ENCODE data around the gene NR2E1.

Gene NR2E1

GRCh38 chr6:108123946-108124345 is 41.9 kb upstream of the NR2E1 start:
- Histone ChIP-seq H3K9me2 (replicated peaks; ENCODE audit: control insufficient read depth, low read length) (no peaks in the 10 kb centered on the region), H3K27me3 (ENCODE audit: control insufficient read depth, low read length) (peaks cover 78% of the 10 kb centered on the region), H3K27ac (ENCODE audit: low read depth, low read length) (no peak overlapping the region), H4K20me1 (ENCODE audit: control insufficient read depth, insufficient read depth, low read depth, low read length) (no peaks in the 10 kb centered on the region), H3K36me3 (ENCODE audit: control insufficient read depth, low read length) (no peaks in the 10 kb centered on the region), H3K4me1 (ENCODE audit: control insufficient read depth, low read length) (peaks cover under 1% of the 10 kb centered on the region), H3K4me3 (ENCODE audit: low read length) (no peak overlapping the region), H3F3A (ENCODE audit: control insufficient read depth, insufficient read depth) (no peaks in the 10 kb centered on the region), H3K79me2 (ENCODE audit: control insufficient read depth, low read length) (no peaks in the 10 kb centered on the region), H3K9me3 (ENCODE audit: control insufficient read depth, insufficient read depth, low read length) (no peaks in the 10 kb centered on the region), H3K4me2 (ENCODE audit: low read length) (no peak overlapping the region)
- TF ChIP-seq EZH2phosphoT487 (IDR thresholded peaks at IDR 0.05; ENCODE audit: borderline replicate concordance, low read length) (no peak), CTCF (IDR thresholded peaks at IDR 0.05; ENCODE audit: low read depth, low read length, poor library complexity, severe bottlenecking) (no peak)

GRCh38 chr6:108127056-108127455 is 38.8 kb upstream of the NR2E1 start:
- Histone ChIP-seq H3K36me3 (ENCODE audit: control insufficient read depth, low read length) (no peaks in the 10 kb centered on the region), H4K20me1 (ENCODE audit: control insufficient read depth, insufficient read depth, low read depth, low read length) (no peaks in the 10 kb centered on the region), H3K4me2 (ENCODE audit: low read length) (no peak overlapping the region), H3K9me3 (ENCODE audit: control insufficient read depth, insufficient read depth, low read length) (no peaks in the 10 kb centered on the region), H3K79me2 (ENCODE audit: control insufficient read depth, low read length) (no peaks in the 10 kb centered on the region), H3K9me2 (replicated peaks; ENCODE audit: control insufficient read depth, low read length) (no peaks in the 10 kb centered on the region), H3F3A (ENCODE audit: control insufficient read depth, insufficient read depth) (no peaks in the 10 kb centered on the region), H3K27me3 (ENCODE audit: control insufficient read depth, low read length) (peaks cover 61% of the 10 kb centered on the region), H3K27ac (ENCODE audit: low read depth, low read length) (no peak overlapping the region), H3K4me3 (ENCODE audit: low read length) (no peak overlapping the region), H3K4me1 (ENCODE audit: control insufficient read depth, low read length) (no peaks in the 10 kb centered on the region)
- no peak for TF ChIP-seq EZH2phosphoT487 (IDR thresholded peaks at IDR 0.05; ENCODE audit: borderline replicate concordance, low read length)

- H3K4me2 ChIP-seq (ENCODE audit: low read length), result no peak overlapping the region
- no peaks in the 10 kb centered on the region for H3K4me1 ChIP-seq (ENCODE audit: control insufficient read depth, low read length)
- no peaks in the 10 kb centered on the region for H3K36me3 ChIP-seq (ENCODE audit: control insufficient read depth, low read length)
- H3K4me3 ChIP-seq (ENCODE audit: low read length), result no peak overlapping the region
- H3K27me3 ChIP-seq (ENCODE audit: control insufficient read depth, low read length), result peaks cover 61% of the 10 kb centered on the region
- TF ChIP-seq EZH2phosphoT487 (IDR thresholded peaks at IDR 0.05; ENCODE audit: borderline replicate concordance, low read length) (no peak), CTCF (IDR thresholded peaks at IDR 0.05; ENCODE audit: low read depth, low read length, poor library complexity, severe bottlenecking) (no peak)
- no peaks in the 10 kb centered on the region for H3K79me2 ChIP-seq (ENCODE audit: control insufficient read depth, low read length)
- H3F3A ChIP-seq (ENCODE audit: control insufficient read depth, insufficient read depth), result no peaks in the 10 kb centered on the region
- H3K9me2 ChIP-seq (replicated peaks; ENCODE audit: control insufficient read depth, low read length), result no peaks in the 10 kb centered on the region
- H3K27ac ChIP-seq (ENCODE audit: low read depth, low read length), result no peak overlapping the region
- no peaks in the 10 kb centered on the region for H4K20me1 ChIP-seq (ENCODE audit: control insufficient read depth, insufficient read depth, low read depth, low read length)
- no peaks in the 10 kb centered on the region for H3K9me3 ChIP-seq (ENCODE audit: control insufficient read depth, insufficient read depth, low read length)
Measured at GRCh38 chr6:108127826-108128225, 38.0 kb upstream of the NR2E1 start.

GRCh38 chr6:108130262-108130661 is 35.6 kb upstream of the NR2E1 start:
- Histone ChIP-seq H3K9me3 (ENCODE audit: control insufficient read depth, insufficient read depth, low read length) (no peaks in the 10 kb centered on the region), H3K79me2 (ENCODE audit: control insufficient read depth, low read length) (no peaks in the 10 kb centered on the region), H3K4me3 (ENCODE audit: low read length) (no peak overlapping the region), H3K4me2 (ENCODE audit: low read length) (no peak overlapping the region), H3K4me1 (ENCODE audit: control insufficient read depth, low read length) (no peaks in the 10 kb centered on the region), H3K36me3 (ENCODE audit: control insufficient read depth, low read length) (no peaks in the 10 kb centered on the region), H3K27me3 (ENCODE audit: control insufficient read depth, low read length) (peaks cover 58% of the 10 kb centered on the region), H3F3A (ENCODE audit: control insufficient read depth, insufficient read depth) (no peaks in the 10 kb centered on the region), H3K9me2 (replicated peaks; ENCODE audit: control insufficient read depth, low read length) (no peaks in the 10 kb centered on the region), H4K20me1 (ENCODE audit: control insufficient read depth, insufficient read depth, low read depth, low read length) (no peaks in the 10 kb centered on the region), H3K27ac (ENCODE audit: low read depth, low read length) (no peak overlapping the region)
- TF ChIP-seq CTCF (IDR thresholded peaks at IDR 0.05; ENCODE audit: low read depth, low read length, poor library complexity, severe bottlenecking) (no peak), EZH2phosphoT487 (IDR thresholded peaks at IDR 0.05; ENCODE audit: borderline replicate concordance, low read length) (no peak)
